22Rv1 (cell line): Measurements from ENCODE around the gene ZNF654.

ENCODE experiments used
- CTCF ChIP-seq: fragments of 450-650 bp; IDR thresholded peaks from 2 replicates; pipeline ENCODE4 v1.5.1; 2017; ENCODE audit warnings: mild to moderate bottlenecking
- ZFX ChIP-seq: fragments of 450-650 bp; IDR thresholded peaks from 2 replicates; pipeline ENCODE4 v1.6.1; 2017; ENCODE audit warnings: antibody characterized with exemption, borderline replicate concordance

GRCh38 chr3:88075497-88075896 lies 16.4 kb downstream of the ZNF654 start:
- TF ChIP-seq CTCF (no peak), ZFX (no peak)
